GM12891 (cell line): ENCODE data around the gene ATP6V1G2.

Experiments
- POLR2A ChIP-seq: IDR thresholded peaks from 2 replicates; pipeline ENCODE4 v1.6.1; 2011; ENCODE audit warnings: low read depth, low read length, control low read depth
- POLR2AphosphoS5 ChIP-seq: IDR thresholded peaks from 2 replicates; pipeline ENCODE4 v1.6.1; 2011; ENCODE audit warnings: low read depth, low read length, control low read depth
- TAF1 ChIP-seq: IDR thresholded peaks from 2 replicates; pipeline ENCODE4 v1.6.1; 2011; ENCODE audit warnings: low read depth, low read length, control low read depth

- TF ChIP-seq POLR2A (no peak), POLR2AphosphoS5 (no peak), TAF1 (no peak)
Observed at GRCh38 chr6:31510007-31510406, 36.4 kb downstream of the ATP6V1G2 start.
